Stimulated activated CD4-positive, alpha-beta T cell treated with anti-CD3 and anti-CD28 coated beads, Interleukin-1b, Interleukin-23, amount 100 ng/mL, for 1 hour (primary cell): ENCODE data around the gene PLD3.
"Not testable (repeated sequence)": the region's sequence is repeated elsewhere in the genome, so short reads cannot be mapped to it uniquely, and the experiment has no call there.

ENCODE experiments used
- DNase-seq, 2 donors: peaks; one replicate each; pipeline ENCODE4 v3.0.0-alpha.2; 2020; ENCODE audit warnings: low read depth in 2 of 2

Gene PLD3

DNA sequence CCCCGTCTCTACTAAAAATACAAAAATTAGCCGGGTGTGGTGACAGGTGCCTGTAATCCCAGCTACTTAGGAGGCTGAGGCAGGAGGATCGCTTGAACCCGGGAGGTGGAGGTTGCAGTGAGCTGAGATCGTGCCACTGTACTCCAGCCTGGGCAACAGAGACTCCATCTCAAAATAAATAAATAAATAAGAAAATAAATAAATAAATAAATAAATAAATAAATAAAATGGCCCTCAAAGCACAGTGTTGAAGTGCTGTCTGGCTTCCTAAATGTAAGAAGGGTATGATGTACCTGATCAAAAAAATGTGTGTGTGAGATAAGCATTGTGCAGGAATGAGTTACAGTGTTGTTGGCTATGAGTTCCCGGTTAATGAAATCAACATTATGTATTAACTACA is 15.4 kb upstream of the PLD3 start:
- not testable (repeated sequence) for DNase-seq

GRCh38 chr19:40335101-40335500 is 13.4 kb upstream of the PLD3 start:
- no peak for DNase-seq

DNA sequence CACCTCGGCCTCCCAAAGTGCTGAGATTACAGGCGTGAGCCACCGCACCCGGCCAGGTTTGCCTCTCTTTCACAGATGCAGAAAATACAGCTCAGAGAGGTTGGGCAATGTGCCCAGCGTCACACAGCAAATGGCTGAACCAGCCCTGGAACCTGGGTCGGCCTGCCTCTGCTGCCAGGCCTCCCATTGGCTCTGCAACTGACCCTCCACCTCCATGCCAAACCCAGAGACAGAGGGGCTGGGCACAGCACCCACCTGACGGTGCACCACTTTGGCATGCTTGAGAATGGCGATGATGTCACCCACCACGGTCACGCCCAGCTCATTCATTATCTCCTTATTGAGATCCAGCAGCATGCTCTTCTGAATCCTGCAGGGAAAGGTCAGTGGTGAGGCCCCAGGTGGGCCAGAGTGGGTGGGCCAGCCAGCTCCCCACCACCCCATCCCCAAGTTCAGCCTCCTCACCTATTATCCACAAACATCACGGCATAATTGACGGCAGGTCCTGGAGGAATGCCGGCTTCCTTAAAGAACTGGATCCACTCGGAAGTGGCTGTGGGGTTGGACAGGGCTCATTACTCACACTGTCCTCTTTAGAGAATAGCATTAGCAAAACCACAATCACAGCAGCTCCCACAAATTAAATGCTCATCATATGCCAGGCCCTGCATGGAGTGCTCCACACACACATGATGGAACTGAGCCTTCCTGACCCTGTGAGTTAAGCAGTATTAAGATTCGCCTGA is 12.5 kb upstream of the PLD3 start:
- DNase-seq, result no peak

DNA sequence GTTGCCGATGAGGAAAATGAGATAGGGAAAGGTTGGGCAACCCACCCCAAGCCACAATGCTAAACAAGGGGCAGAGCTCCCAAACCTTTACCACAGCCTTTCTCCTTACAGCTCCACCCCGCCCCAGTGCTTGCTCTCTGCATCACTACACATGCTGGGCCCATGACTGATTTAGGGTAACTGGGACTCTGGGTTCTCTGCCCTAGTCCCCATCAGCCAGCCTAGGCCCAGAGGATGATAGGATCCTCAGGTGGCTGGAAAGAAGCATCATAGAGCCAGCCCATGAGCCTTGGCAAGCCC is 11.9 kb upstream of the PLD3 start:
- no peak for DNase-seq

GRCh38 chr19:40337107-40337506 is 11.4 kb upstream of the PLD3 start:
- DNase-seq, result no peak

DNA sequence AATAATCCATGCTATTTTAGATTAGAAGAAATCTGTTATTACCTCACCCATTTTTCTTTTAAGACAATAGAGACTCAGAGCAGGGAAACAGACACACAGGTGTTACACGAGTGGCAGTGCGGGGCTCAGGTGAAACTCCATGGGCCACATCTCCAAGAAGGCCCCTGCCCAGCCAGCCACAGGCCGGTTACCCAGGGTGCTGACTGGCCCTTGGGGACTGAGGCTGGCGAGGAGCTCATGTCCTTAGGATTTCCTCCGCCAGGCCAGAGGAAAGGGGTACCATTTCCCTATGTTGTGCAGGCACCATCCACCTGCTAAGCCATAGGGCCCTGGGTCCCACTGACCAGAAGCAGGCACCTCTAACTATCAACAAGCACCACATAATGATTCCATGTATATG is 10.9 kb upstream of the PLD3 start:
- no peak for DNase-seq

DNA sequence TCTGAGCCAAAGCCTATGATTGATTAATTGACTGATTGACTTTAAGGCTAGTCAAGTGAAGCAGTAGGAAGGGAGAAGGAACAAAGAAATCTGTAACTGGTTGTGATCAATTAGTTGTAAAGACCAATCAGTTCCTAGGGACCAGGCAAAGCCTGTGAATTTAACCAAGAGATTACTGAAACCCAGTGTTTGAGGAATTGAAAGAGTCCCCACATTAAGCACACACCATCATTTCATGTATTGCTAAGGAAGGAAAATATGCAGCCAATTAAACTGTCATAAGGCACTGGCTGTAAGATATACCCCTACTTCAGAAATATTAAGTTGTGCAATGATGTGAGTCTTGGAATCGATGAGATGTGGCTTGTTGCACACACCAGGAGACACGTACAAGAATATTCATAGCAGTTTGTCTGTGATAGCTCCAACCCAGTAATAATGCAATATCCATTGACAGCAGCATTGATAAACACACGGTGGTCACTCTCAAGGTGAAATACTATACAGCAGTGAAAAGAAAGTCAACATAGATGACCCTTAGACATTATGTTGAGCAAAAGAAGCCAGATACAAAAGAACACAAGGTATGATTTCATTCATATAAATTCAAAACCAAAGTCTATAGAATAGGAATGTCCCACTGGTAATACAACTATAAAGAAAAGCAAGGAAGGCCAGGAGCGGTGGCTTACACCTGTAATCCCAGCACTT is 9.3 kb upstream of the PLD3 start:
- DNase-seq, result no peak

GRCh38 chr19:40341601-40342482 is 6.7 kb upstream of the PLD3 start:
- no peak for DNase-seq

DNA sequence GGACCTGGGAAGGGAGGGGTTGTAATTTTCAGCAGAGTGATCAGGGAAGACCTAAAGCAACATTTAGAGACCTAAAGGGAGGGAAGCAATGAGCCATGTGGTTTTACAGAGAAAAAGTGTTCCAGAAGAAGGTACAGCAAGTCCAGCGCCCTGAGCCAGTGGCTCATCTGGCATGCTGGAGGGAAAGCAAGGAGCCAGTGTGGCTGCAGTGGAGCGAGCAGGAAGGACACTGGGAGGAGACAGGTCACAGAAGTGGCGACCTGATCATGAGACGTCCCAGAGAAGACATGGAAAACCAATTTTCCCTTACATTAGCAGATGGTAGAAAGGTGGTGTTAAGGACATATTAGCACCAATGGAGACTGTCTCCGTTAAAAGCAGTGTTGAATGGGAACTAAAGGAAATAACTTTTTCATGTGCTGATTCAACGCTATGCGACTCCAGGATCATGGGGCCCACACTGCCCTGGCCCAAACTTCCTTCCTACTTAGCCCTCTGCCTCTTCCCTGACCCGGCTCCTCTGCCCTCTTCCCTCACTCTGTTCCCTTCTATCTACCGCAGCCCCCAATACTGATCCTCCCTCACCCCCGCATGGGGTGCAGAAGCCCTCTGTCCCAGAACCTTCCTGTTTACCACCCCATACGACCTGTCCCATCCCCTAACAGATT is 5.7 kb upstream of the PLD3 start:
- no peak for DNase-seq

GRCh38 chr19:40344422-40344821 is 4.1 kb upstream of the PLD3 start:
- DNase-seq, result no peak

GRCh38 chr19:40348961-40349507 is 539 bp downstream of the PLD3 start:
- DNase-seq, result no peak

- DNase-seq, result no peak
Observed at GRCh38 chr19:40355975-40356680, 7.6 kb downstream of the PLD3 start.

- no peak for DNase-seq
Observed at GRCh38 chr19:40356681-40357595, 8.4 kb downstream of the PLD3 start.

DNA sequence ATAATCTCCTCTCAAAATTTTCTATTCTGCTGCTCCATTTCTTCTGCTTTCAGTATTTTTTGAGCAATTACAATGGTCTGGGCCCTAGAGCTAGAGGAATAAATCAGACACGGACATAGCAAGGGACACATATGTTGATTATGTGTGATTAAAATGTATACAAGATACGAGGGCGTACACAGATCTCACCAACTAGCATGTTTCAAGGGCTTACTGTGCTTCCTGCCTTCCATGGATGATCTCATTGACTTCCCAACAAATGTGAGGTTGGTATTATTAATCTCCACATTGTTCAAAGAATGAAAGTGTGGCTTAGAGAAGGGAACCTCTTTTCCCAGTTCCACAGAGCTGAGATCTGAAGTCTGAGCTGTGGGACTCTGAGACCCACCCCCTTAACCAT is 9.1 kb downstream of the PLD3 start:
- no peak for DNase-seq

DNA sequence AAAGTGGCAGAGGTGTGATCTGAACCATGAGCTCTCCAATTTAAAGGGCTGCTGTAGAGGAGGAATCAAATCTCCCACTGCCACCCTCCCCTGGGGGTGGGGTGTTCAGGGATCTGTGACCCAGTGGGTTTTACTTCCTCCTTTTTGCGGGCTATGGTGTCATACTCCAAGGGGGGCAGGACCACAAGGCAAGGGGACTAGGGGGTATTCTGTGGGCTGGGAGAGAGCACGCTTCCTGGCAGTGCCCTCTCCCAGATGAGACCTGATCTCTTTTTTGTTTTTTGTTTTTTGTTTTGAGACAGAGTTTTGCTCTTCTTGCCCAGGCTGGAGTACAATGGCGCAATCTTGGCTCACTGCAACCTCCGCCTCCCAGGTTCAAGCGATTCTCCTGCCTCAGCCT is 10.3 kb downstream of the PLD3 start:
- no peak for DNase-seq

DNA sequence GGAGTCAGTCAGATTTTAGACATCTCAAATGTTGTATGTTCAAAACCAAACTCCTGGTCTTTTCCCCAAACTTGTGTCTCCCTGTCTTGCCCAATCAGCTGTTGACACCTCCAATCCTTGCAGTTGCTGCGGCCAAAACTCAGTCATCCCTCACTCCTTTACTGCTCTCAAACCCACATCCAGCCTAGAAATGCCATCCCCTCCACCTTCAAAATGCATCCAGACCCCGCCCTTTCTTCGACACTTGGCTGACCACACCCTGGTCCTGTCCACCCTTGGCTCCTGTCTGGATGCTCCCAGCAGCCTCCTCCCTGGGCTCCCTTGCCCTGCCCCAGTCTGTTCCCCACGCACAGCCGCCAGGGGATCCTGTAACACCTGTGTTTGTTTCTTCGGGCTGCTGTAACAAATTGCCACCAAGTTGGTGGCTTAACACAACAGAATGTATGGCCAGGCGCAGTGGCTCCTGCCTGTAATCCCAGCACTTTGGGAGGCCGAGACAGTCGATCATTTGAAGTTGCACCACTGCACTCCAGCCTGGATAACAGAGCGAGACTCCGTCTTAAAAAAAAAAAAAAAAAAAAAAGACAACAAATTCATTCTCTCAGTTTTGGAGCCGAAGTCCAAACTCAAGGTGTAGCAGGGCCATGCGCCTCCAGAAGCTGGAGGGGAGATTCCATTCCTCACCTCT is 11.7 kb downstream of the PLD3 start:
- no peak for DNase-seq

- DNase-seq, result no peak
Observed at GRCh38 chr19:40360708-40361241, 12.3 kb downstream of the PLD3 start.

GRCh38 chr19:40362160-40362559 is 13.7 kb downstream of the PLD3 start:
- DNase-seq, result no peak

DNA sequence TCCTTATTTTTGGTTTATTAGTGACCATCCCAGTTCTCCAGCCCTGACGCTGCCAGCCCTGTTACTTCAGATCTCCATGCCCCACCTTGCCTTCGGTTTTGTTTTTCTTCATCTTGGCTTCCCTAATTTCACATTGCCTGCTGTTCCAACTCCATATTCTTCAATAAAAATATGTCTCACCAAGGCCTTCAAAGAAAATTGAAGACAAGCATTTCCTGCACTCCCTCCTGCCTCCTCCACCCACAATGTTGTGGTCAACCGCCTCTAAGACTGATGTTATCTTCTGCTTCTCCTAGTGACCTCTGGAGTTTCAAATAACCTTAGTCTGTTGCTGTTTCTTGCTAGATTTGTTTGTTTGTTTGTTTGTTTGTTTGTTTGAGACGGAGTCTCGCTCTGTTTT is 14.6 kb downstream of the PLD3 start:
- no peak for DNase-seq
